ENCODE results near the gene CIB4.
A peak's percentile ranks its signal among the peaks of the same experiment; 100 is the strongest.

Gene CIB4

DNA sequence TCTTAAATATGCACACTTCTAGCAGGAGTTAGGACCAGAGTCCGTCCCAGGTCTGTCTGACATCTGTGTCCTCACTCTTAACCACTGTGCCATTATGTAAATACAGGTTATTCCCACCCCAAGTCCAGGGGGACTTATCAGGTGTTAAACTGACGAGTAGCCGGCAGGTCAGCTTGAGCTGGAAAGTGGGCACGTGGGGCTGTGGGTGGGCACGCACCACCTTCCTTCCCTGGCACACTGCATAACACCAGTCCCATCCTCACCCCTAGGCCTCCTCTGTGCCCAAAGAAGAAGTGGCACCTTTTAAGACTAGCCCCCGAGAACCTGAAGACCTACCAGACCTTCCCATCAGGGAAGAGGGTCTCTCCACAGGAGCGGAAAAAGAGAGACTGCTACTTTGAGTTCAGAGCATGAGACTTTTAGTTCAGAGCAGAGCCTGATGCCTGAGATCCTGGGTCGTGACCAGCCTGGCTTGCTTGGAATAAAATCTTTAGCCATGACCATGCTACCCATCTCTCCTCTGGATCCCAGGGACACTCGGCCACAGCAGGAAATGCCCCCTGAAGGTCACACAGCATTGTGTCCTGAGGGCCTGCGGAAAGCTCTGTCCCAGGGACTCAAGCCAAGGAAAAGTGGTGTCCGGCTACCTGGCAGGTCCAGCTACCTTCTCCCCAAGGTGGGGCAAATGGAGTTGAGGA lies 62.0 kb downstream of the CIB4 start:
- TF ChIP-seq, protein P1, sequence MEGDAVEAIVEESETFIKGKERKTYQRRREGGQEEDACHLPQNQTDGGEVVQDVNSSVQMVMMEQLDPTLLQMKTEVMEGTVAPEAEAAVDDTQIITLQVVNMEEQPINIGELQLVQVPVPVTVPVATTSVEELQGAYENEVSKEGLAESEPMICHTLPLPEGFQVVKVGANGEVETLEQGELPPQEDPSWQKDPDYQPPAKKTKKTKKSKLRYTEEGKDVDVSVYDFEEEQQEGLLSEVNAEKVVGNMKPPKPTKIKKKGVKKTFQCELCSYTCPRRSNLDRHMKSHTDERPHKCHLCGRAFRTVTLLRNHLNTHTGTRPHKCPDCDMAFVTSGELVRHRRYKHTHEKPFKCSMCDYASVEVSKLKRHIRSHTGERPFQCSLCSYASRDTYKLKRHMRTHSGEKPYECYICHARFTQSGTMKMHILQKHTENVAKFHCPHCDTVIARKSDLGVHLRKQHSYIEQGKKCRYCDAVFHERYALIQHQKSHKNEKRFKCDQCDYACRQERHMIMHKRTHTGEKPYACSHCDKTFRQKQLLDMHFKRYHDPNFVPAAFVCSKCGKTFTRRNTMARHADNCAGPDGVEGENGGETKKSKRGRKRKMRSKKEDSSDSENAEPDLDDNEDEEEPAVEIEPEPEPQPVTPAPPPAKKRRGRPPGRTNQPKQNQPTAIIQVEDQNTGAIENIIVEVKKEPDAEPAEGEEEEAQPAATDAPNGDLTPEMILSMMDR (IDR thresholded peaks at IDR 0.05; ENCODE audit: low read depth, low read length) = no peak
- in situ Hi-C loops (cut with HindIII; ENCODE audit: low sequenced_read_pairs) = no loop called here
- no peak for DNase-seq (ENCODE audit: low read depth, low spot score)
- no peak overlapping the region for H3K4me3 ChIP-seq (ENCODE audit: low read depth, low read length)

DNA sequence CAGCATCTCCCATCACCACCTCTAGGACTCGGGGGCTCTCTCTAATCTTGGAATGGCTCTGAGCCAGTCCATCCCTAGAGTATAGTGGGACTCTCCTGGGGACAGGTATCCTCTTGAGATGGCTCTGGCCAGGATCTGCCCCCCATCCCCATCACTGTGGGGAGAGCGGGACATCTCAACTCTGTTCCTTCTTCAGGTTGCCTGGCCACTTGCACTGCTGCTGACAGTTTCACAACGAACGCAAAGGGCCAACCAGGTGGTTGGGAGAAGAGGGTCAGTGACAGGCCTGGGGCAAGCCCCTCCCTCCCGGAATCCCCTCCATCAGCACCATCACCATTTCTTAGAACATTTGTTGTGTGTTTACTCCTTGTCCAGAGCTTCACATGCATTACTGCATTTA lies 62.6 kb downstream of the CIB4 start:
- TF ChIP-seq, protein P1 (IDR thresholded peaks at IDR 0.05; ENCODE audit: low read depth, low read length) = no peak
- in situ Hi-C loops (cut with HindIII; ENCODE audit: low sequenced_read_pairs) = no loop called here

DNA sequence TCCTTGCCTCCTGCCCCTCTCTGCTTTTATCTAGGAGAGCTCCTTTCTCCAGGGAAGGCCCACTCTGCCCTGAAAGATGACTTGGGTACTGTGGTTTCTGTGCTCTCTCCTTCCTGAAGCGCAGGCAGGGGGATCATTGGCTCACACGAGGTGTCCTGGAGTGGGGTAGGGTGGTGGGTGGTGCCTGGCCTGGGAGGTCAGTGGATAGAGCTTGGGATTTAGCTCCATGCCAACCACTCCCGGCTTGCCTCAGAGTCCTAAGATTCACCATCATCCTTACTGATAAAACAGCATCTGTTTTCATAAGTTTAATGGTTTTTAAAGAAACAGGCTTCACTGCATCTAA lies 63.1 kb downstream of the CIB4 start:
- in situ Hi-C loops (cut with HindIII; ENCODE audit: low sequenced_read_pairs) = no loop called here
- no peak for DNase-seq (ENCODE audit: low read depth, low spot score)
- no peak overlapping the region for H3K4me3 ChIP-seq (ENCODE audit: low read depth, low read length)
- TF ChIP-seq, protein P1 (IDR thresholded peaks at IDR 0.05; ENCODE audit: low read depth, low read length) = no peak

More for the DNA sequence above, 62.6 kb downstream of the CIB4 start:
- DNase-seq (ENCODE audit: low read depth, low spot score) = no peak
- no peak overlapping the region for H3K4me3 ChIP-seq (ENCODE audit: low read depth, low read length)

DNA sequence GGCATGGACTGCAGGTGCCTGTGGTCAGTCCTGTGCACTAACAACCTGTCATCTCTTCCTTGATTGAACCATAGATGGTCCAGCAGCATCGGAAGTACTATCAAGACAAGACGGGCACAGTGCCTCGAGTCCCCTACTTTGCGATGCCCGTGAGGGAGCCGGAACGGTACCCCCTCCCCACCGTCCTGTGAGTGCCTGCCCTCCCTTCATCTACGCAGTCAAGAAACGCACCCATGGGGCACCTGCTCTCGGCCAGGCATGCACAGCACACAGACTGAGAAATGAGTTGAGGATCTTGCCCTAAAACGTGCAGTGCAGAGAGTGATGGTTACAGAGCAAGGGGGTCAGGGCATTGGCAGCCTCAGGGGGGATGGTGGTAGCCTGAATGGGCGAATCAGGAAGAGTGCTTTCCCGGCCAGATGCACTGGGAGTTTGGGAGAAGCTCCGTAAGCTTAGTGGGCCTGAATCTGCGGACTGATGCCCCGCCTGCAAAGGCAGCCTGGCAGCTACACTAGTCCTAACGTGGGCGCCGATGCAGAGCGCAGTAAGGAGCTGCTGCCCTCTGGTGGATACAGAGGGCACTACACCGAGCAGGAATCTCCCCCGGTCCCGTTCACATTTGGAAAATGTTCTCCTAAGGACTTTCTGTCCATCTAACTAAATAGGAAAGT lies 63.6 kb downstream of the CIB4 start:
- no peak overlapping the region for H3K4me3 ChIP-seq (ENCODE audit: low read depth, low read length)
- DNase-seq (ENCODE audit: low read depth, low spot score) = peak; percentile 39
- TF ChIP-seq, protein P1 (IDR thresholded peaks at IDR 0.05; ENCODE audit: low read depth, low read length) = peak; percentile 99
- in situ Hi-C loops (cut with HindIII; ENCODE audit: low sequenced_read_pairs) = no loop called here

DNA sequence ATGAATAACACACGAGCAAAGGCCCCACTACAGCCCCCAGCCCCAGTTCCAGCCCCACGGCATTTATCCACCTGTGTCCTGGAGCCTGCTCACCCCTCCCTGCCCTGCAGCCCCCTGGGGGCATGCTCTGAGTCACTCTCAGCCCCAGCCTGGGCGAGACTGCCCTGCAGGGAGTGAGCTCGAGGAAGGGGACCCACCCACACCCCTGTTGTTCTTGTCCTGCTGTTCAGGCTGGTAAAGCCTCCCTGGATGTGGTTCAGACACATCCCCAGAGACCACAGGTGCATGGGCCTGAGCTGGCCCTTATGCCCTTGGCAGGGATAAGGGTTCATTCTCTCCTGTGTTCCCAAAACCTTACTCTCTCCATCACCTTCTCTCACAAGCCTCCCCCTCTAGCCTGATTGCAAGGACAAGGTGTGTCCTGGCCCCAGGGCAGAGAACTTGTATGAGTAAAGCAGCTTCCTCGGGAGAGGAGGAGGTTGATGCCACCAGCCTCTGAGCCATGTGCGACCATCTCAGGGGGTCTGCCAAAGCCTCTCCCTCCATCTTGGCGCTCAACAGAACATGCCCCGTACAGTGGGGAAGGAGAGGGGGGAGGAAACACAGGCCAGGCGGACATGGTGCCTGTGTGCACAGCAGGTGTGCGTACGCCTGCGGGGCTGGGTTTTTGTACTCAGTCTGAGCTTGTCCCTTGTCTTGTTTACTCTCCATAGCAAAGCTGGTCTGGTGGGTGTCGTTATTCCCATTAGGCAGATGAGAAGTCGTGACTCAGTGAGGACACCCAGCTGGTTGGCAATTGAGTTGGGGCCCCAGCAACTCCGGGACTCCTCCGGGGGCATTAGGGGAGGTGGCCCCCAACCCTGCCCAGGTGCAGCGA lies 64.4 kb downstream of the CIB4 start:
- in situ Hi-C loops (cut with HindIII; ENCODE audit: low sequenced_read_pairs) = no loop called here
- TF ChIP-seq, protein P1 (IDR thresholded peaks at IDR 0.05; ENCODE audit: low read depth, low read length) = no peak
- no peak for DNase-seq (ENCODE audit: low read depth, low spot score)
- H3K4me3 ChIP-seq (ENCODE audit: low read depth, low read length) = no peak overlapping the region

DNA sequence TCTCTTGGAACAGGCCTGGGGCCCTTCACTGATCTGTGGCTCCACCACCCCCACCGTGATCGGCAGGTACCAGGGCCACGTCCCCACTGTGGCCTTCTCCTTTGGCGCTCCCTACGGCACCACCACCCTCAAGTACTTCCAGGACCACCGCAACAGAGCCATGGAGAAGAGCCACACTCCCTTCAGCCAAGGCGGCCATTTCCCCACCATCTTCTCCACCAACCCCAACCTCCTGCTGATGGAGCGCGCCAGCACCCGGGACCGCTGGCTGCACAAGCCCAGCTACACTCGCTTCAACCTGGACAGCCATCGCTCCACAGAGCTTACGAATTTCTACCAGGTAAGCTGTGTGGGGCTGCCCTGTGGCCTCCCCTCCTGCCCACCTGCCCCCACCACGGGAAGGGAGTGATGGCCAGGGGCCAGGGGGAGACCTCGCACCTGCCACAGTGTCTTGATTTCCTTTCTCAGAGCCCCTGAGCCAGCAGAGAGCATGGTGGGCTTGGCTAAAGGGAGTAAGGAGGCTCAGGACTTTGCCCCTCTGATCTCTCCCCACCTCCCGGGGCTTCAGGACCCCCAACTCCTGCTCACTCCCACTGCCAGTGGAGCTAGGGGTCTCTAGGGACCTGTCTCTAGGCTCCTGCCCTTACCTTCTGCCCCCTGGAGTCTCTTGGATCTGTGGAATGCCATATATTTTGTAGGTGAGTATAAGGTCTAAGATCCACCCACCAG lies 65.2 kb downstream of the CIB4 start:
- in situ Hi-C loops (cut with HindIII; ENCODE audit: low sequenced_read_pairs) = no loop called here
- H3K4me3 ChIP-seq (ENCODE audit: low read depth, low read length) = no peak overlapping the region
- TF ChIP-seq, protein P1 (IDR thresholded peaks at IDR 0.05; ENCODE audit: low read depth, low read length) = no peak
- DNase-seq (ENCODE audit: low read depth, low spot score) = no peak

All from astrocyte of the spinal cord (primary cell).